ENCODE results near the gene NRROS. TPM values are rescaled to one million over a fixed set of nuclear protein-coding genes. Genes with fewer than 3 reads are reported as not detected.

The NRROS gene
- total and polyA plus RNA-seq, 2 of the 13 experiments (the other 11 are each of a cell fraction or from before 2014, with no cell fraction given) = not detected

DNA sequence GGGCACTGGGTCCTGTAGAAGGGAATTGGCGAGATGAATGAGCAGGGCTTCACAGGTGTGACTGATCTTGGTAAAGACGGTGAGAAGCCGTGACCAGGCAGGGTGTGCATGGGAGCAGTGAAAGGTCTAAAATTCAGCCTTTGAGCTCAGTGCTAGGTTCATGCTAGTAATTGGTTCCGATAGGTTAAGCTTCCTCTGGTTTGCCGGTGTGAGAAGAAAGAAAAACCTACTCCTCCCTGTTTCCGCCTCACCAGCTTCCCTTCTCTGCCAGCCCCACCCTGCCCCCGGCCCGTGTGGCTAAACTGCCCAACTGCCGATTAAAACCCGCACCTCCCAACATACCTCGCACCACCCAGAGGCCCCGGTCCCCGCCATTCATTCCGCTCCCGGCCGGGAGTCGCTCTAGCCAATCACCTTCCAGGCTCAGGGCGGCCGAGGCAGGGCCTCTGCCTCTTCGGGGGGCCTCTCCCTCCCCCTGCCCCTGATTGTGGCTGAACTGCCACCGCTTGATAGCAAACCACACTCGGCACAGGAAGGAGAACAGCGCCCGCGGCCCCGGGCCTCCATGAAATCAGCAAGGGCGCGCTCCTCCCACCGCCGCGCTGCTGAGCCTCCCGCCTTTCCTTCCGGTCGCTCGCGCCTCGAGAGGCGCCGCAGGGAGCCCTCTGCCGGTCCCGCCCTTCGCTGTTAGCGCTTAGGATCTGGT is 7.3 kb upstream of the NRROS start (continued):
- TF ChIP-seq UBTF (CRISPR knock-in tag; IDR thresholded peaks at IDR 0.05) = peak; percentile 39
- peak; percentile 60 for TF ChIP-seq TAF1 (CRISPR knock-in tag; IDR thresholded peaks at IDR 0.05)
- TF ChIP-seq DNMT1 (CRISPR knock-in tag; IDR thresholded peaks at IDR 0.05) = peak; percentile 70; the same call in 1 of the 2 replicates
- no peak for TF ChIP-seq CREM (IDR thresholded peaks at IDR 0.05)
- no peak for TF ChIP-seq CREM (CRISPR knock-in tag; IDR thresholded peaks at IDR 0.05)
- TF ChIP-seq ZNF292 (CRISPR knock-in tag; IDR thresholded peaks at IDR 0.05; ENCODE audit: borderline replicate concordance, low read depth) = peak; percentile 43; the same call in 1 of the 2 replicates
- TF ChIP-seq KLF9 (CRISPR knock-in tag; IDR thresholded peaks at IDR 0.05; ENCODE audit: low read depth) = peak; percentile 48; the same call in 1 of the 2 replicates
- TF ChIP-seq ZNF329 (CRISPR knock-in tag; IDR thresholded peaks at IDR 0.05; ENCODE audit: low read depth) = peak; percentile 72; the same call in 1 of the 2 replicates
- no peak for TF ChIP-seq ZNF121 (CRISPR knock-in tag; IDR thresholded peaks at IDR 0.05)
- TF ChIP-seq ZNF251 (CRISPR knock-in tag; IDR thresholded peaks at IDR 0.05) = no peak
- TF ChIP-seq ZFYVE20 (CRISPR knock-in tag; IDR thresholded peaks at IDR 0.05; ENCODE audit: borderline replicate concordance, low read depth) = no peak
- TF ChIP-seq, protein P1, sequence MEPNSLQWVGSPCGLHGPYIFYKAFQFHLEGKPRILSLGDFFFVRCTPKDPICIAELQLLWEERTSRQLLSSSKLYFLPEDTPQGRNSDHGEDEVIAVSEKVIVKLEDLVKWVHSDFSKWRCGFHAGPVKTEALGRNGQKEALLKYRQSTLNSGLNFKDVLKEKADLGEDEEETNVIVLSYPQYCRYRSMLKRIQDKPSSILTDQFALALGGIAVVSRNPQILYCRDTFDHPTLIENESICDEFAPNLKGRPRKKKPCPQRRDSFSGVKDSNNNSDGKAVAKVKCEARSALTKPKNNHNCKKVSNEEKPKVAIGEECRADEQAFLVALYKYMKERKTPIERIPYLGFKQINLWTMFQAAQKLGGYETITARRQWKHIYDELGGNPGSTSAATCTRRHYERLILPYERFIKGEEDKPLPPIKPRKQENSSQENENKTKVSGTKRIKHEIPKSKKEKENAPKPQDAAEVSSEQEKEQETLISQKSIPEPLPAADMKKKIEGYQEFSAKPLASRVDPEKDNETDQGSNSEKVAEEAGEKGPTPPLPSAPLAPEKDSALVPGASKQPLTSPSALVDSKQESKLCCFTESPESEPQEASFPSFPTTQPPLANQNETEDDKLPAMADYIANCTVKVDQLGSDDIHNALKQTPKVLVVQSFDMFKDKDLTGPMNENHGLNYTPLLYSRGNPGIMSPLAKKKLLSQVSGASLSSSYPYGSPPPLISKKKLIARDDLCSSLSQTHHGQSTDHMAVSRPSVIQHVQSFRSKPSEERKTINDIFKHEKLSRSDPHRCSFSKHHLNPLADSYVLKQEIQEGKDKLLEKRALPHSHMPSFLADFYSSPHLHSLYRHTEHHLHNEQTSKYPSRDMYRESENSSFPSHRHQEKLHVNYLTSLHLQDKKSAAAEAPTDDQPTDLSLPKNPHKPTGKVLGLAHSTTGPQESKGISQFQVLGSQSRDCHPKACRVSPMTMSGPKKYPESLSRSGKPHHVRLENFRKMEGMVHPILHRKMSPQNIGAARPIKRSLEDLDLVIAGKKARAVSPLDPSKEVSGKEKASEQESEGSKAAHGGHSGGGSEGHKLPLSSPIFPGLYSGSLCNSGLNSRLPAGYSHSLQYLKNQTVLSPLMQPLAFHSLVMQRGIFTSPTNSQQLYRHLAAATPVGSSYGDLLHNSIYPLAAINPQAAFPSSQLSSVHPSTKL (CRISPR knock-in tag; IDR thresholded peaks at IDR 0.05) = peak; percentile 61; the same call in 1 of the 2 replicates
- TF ChIP-seq MYNN (CRISPR knock-in tag; IDR thresholded peaks at IDR 0.05; ENCODE audit: low read depth) = no peak
- peak; percentile 73; the same call in 1 of the 2 replicates for TF ChIP-seq ZNF564 (CRISPR knock-in tag; IDR thresholded peaks at IDR 0.05)
- TF ChIP-seq, protein P2, sequence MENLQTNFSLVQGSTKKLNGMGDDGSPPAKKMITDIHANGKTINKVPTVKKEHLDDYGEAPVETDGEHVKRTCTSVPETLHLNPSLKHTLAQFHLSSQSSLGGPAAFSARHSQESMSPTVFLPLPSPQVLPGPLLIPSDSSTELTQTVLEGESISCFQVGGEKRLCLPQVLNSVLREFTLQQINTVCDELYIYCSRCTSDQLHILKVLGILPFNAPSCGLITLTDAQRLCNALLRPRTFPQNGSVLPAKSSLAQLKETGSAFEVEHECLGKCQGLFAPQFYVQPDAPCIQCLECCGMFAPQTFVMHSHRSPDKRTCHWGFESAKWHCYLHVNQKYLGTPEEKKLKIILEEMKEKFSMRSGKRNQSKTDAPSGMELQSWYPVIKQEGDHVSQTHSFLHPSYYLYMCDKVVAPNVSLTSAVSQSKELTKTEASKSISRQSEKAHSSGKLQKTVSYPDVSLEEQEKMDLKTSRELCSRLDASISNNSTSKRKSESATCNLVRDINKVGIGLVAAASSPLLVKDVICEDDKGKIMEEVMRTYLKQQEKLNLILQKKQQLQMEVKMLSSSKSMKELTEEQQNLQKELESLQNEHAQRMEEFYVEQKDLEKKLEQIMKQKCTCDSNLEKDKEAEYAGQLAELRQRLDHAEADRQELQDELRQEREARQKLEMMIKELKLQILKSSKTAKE (CRISPR knock-in tag; IDR thresholded peaks at IDR 0.05; ENCODE audit: borderline replicate concordance) = no peak
- peak; percentile 85; the same call in 1 of the 2 replicates for TF ChIP-seq ARID2 (CRISPR knock-in tag; IDR thresholded peaks at IDR 0.05; ENCODE audit: borderline replicate concordance)
- 0 out of 2 replicates have a peak, but pooled peaks have one; percentile 54 for TF ChIP-seq KDM3A (CRISPR knock-in tag; IDR thresholded peaks at IDR 0.05; ENCODE audit: low read depth)
- peak; percentile 55; the same call in 1 of the 2 replicates for TF ChIP-seq MXD3 (CRISPR knock-in tag; IDR thresholded peaks at IDR 0.05)
- peak; percentile 58; the same call in 1 of the 2 replicates for TF ChIP-seq MTERF4 (CRISPR knock-in tag; IDR thresholded peaks at IDR 0.05)
- no peak for TF ChIP-seq ZNF670 (CRISPR knock-in tag; IDR thresholded peaks at IDR 0.05; ENCODE audit: borderline replicate concordance)

Data from HepG2 (cell line).